Eye (tissue), 1 donor: Measurements from ENCODE around the gene FOXN1.

Experiments used
- DNase-seq: peaks from one replicate; pipeline ENCODE4 v3.0.0-alpha.2; 2015

Gene FOXN1

GRCh38 chr17:28478712-28479615 is 27.2 kb upstream of the FOXN1 start:
- DNase-seq: no peak

- no peak for DNase-seq
Observed at GRCh38 chr17:28480278-28480677, 25.9 kb upstream of the FOXN1 start.

- DNase-seq: no peak
Observed at GRCh38 chr17:28480799-28481571, 25.2 kb upstream of the FOXN1 start.

- no peak for DNase-seq
Observed at GRCh38 chr17:28482551-28483199, 23.5 kb upstream of the FOXN1 start.

- no peak for DNase-seq
Observed at GRCh38 chr17:28484296-28484695, 21.9 kb upstream of the FOXN1 start.

GRCh38 chr17:28485049-28485448 is 21.1 kb upstream of the FOXN1 start:
- DNase-seq: no peak

GRCh38 chr17:28487881-28488532 is 18.1 kb upstream of the FOXN1 start:
- no peak for DNase-seq

- no peak for DNase-seq
Observed at GRCh38 chr17:28488533-28489276, 17.4 kb upstream of the FOXN1 start.

GRCh38 chr17:28491286-28491685 is 14.9 kb upstream of the FOXN1 start:
- DNase-seq: no peak

- DNase-seq: no peak
Observed at GRCh38 chr17:28491860-28492259, 14.3 kb upstream of the FOXN1 start.

GRCh38 chr17:28492352-28493310 is 13.5 kb upstream of the FOXN1 start:
- peak; percentile 35 for DNase-seq

GRCh38 chr17:28493460-28493859 is 12.7 kb upstream of the FOXN1 start:
- peak; percentile 22 for DNase-seq

- DNase-seq: peak; percentile 88
Observed at GRCh38 chr17:28494445-28495188, 11.5 kb upstream of the FOXN1 start.

GRCh38 chr17:28495635-28496034 is 10.5 kb upstream of the FOXN1 start:
- DNase-seq: no peak

- no peak for DNase-seq
Observed at GRCh38 chr17:28497931-28498330, 8.2 kb upstream of the FOXN1 start.

GRCh38 chr17:28498652-28499363 is 7.3 kb upstream of the FOXN1 start:
- no peak for DNase-seq

GRCh38 chr17:28499364-28499664 is 6.8 kb upstream of the FOXN1 start:
- no peak for DNase-seq

- no peak for DNase-seq
Observed at GRCh38 chr17:28499684-28500357, 6.3 kb upstream of the FOXN1 start.

- no peak for DNase-seq
Observed at GRCh38 chr17:28500712-28501379, 5.3 kb upstream of the FOXN1 start.
